SK-N-MC (cell line): ENCODE measurements around the gene TRIM52.

Experiments
- EZH2 ChIP-seq: fragments of 200-600 bp; sonication (generic); IDR thresholded peaks from one replicate; pipeline ENCODE4 v1.6.1; 2017; ENCODE audit warnings: antibody characterized with exemption
- FOXP2 ChIP-seq: optimal IDR thresholded peaks from 2 replicates; pipeline ENCODE3; 2011; ENCODE audit warnings: mild to moderate bottlenecking, moderate library complexity; ENCODE audit not compliant: insufficient read depth; ENCODE audit errors: extremely low read length, control extremely low read depth
- POLR2AphosphoS5 ChIP-seq: IDR thresholded peaks from 2 replicates; pipeline ENCODE4 v1.6.1; 2012; ENCODE audit warnings: mild to moderate bottlenecking, low read depth, low read length, borderline replicate concordance

DNA sequence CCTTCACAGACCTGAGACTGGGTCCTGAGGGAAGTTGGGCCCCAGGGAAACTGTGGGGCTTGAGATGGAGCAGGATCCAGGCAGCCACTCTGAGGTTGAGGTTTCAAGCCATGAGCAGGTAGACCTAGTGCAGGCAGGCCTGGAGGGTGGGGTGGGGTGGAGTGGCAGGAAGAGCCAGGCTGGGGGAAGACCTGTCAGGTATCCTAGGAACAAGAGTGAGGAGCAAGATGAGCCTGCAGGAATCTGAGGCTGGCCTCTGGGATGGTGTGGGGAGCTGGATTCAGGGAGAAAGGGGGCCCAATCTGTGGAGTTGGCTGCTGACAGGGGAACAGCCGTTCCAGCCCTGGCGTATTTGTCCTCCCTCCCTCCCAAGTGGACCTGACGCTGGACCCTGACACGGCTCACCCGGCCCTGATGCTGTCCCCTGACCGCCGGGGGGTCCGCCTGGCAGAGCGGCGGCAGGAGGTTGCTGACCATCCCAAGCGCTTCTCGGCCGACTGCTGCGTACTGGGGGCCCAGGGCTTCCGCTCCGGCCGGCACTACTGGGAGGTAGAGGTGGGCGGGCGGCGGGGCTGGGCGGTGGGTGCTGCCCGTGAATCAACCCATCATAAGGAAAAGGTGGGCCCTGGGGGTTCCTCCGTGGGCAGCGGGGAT is 27.0 kb downstream of the TRIM52 start:
- TF ChIP-seq EZH2 (no peak), POLR2AphosphoS5 (no peak; the same call in 1 of the 2 replicates), FOXP2 (no peak)
